ENCODE results near the gene CCDC15. TPM values are rescaled to one million over a fixed set of nuclear protein-coding genes. Genes with fewer than 3 reads are reported as not detected.

Gene CCDC15
- total RNA-seq, 2 donors from 2014 or later: 0.91 to 1.3 TPM

DNA sequence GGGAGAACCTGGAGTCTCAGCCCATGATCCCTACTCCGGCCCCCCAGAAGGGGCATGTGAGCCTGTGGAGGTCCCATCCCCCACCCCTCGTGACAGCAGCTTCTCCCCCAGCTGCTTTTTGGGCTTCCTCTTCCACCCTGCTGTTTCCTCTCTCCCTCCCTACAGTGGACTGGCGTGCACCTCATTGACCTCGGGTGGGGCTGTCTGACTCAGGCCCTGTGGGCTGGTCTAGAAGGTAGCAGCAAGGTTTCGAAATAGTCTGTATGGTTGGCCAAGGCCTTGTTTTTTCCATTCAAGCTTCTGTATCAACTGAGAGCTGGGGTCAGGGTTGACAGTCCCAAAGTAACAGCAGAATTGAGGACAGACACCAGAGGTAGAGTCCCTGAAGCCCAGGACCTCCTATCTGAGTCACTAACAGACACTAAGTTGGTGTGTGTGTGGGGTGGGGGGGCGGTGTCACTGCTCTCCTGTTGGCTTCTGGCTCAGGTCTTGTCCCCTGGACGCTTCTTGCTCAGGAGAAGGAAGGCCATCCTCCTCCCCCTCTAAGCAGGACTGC lies 116.8 kb downstream of the CCDC15 start:
- peak; percentile 61 for ATAC-seq
- Mint-ChIP-seq H3K4me1 (peaks cover 11% of the 10 kb centered on the region), H3K27ac (no peak overlapping the region), H3K27me3 (peaks cover 60% of the 10 kb centered on the region), H3K36me3 (ENCODE audit: low read depth) (peaks cover 2% of the 10 kb centered on the region), H3K4me3 (peak overlapping the region; percentile 59)
- no peaks in the 10 kb centered on the region for H3K9me3 ChIP-seq (ENCODE audit: control insufficient read depth, low read length, poor library complexity, severe bottlenecking)
- DNase-seq: no peak

- Mint-ChIP-seq H3K27me3 (peaks cover 55% of the 10 kb centered on the region), H3K4me3 (no peak overlapping the region), H3K36me3 (ENCODE audit: low read depth) (peaks cover 2% of the 10 kb centered on the region), H3K4me1 (peaks cover 11% of the 10 kb centered on the region), H3K27ac (no peak overlapping the region)
- ATAC-seq (no peak), DNase-seq (no peak)
- H3K9me3 ChIP-seq (ENCODE audit: control insufficient read depth, low read length, poor library complexity, severe bottlenecking): no peaks in the 10 kb centered on the region
These were observed 117.4 kb downstream of the CCDC15 start for GRCh38 chr11:125071435-125071834.

GRCh38 chr11:125071846-125072217 lies 117.8 kb downstream of the CCDC15 start:
- H3K27ac Mint-ChIP-seq: no peak overlapping the region
- H3K36me3 Mint-ChIP-seq (ENCODE audit: low read depth): peaks cover 2% of the 10 kb centered on the region
- H3K4me3 Mint-ChIP-seq: no peak overlapping the region
- DNase-seq: no peak
- ATAC-seq: no peak
- H3K4me1 Mint-ChIP-seq: peaks cover 11% of the 10 kb centered on the region
- H3K9me3 ChIP-seq (ENCODE audit: control insufficient read depth, low read length, poor library complexity, severe bottlenecking): no peaks in the 10 kb centered on the region
- peaks cover 57% of the 10 kb centered on the region for H3K27me3 Mint-ChIP-seq

- peaks cover 11% of the 10 kb centered on the region for H3K4me1 Mint-ChIP-seq
- no peak for DNase-seq
- H3K27me3 Mint-ChIP-seq: peaks cover 62% of the 10 kb centered on the region
- H3K4me3 Mint-ChIP-seq: no peak overlapping the region
- H3K27ac Mint-ChIP-seq: no peak overlapping the region
- peak; percentile 57 for ATAC-seq
- H3K36me3 Mint-ChIP-seq (ENCODE audit: low read depth): peaks cover 4% of the 10 kb centered on the region
- H3K9me3 ChIP-seq (ENCODE audit: control insufficient read depth, low read length, poor library complexity, severe bottlenecking): no peaks in the 10 kb centered on the region
These were observed 118.4 kb downstream of the CCDC15 start for GRCh38 chr11:125072218-125072960.

DNA sequence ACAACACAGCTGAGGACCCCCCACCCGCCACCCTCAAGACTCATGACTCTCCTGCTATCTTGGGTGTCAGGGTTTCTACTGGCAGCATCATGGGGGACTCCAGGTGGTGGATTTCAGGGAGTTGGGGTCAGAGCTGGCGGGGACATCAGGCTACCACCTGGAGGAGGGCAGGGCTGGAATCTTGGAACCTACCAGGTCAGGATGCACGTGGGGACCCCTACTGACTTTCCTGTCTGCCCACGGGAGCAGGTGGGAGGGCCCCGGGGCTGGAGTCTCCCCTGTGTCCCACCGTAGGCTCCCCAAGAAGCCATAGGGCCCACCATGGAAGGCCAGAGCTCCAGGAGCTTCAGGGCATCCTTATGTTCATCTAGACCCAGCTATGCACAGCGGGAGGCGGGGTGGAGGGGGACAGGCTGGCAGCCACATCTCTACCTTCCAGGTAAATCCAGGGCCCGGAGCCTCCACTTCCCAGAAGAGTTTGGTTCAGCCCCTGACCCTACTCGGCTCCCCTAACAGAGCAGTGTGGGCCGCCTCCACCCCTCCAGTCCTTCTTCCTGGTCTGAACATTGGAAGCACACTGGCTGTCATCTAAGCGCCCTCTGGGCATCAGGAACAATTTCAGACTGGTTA lies 119.1 kb downstream of the CCDC15 start:
- ATAC-seq: no peak
- H3K9me3 ChIP-seq (ENCODE audit: control insufficient read depth, low read length, poor library complexity, severe bottlenecking): no peaks in the 10 kb centered on the region
- Mint-ChIP-seq H3K36me3 (ENCODE audit: low read depth) (peaks cover 6% of the 10 kb centered on the region), H3K27me3 (peaks cover 66% of the 10 kb centered on the region), H3K4me3 (no peak overlapping the region), H3K27ac (no peak overlapping the region), H3K4me1 (peaks cover 11% of the 10 kb centered on the region)
- DNase-seq: no peak

DNA sequence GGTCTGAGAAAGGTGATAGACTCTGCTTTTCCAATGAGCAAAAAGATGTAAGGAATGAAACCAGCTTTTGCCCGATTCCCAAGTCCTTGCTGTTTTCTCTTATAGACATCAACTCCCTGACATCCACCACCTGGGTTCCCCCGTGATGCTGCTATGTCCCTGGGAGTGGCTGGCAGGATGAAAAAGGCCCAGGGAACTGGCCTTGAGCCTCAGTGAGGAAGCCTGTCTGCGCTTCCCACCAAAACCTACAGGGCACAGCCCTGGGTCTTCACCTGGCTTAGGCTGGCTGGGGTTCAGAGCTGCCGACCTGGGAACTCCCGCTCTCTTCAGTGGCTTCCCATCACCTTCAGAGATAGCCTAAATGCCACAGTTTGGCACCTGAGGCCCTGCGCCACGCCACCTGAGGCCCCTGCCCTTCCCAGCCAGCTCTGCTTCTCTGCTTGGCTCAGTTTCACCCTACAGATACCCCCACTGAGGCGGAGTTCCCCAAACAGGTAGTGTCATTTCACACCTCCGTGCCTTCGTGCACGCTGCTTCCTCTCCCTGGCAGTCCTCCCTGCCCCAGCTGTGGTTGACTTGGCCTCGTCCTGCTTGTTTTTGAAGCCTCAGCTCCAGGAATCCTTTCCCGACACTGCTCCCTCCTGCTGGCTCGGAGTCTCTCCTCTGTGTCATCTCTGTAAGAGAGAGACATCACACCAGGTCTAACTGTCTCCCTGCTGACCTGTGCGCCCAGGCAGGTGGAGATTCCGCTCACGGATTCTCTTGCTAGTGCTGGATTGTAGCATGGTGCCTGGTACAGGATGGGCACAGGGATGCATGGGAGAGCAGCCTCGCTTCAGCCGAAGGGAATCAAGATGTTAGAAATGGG lies 119.8 kb downstream of the CCDC15 start:
- Mint-ChIP-seq H3K4me1 (peaks cover 11% of the 10 kb centered on the region), H3K4me3 (no peak overlapping the region), H3K36me3 (ENCODE audit: low read depth) (peaks cover 7% of the 10 kb centered on the region), H3K27me3 (peaks cover 68% of the 10 kb centered on the region), H3K27ac (no peak overlapping the region)
- no peak for DNase-seq
- no peaks in the 10 kb centered on the region for H3K9me3 ChIP-seq (ENCODE audit: control insufficient read depth, low read length, poor library complexity, severe bottlenecking)
- no peak for ATAC-seq

DNA sequence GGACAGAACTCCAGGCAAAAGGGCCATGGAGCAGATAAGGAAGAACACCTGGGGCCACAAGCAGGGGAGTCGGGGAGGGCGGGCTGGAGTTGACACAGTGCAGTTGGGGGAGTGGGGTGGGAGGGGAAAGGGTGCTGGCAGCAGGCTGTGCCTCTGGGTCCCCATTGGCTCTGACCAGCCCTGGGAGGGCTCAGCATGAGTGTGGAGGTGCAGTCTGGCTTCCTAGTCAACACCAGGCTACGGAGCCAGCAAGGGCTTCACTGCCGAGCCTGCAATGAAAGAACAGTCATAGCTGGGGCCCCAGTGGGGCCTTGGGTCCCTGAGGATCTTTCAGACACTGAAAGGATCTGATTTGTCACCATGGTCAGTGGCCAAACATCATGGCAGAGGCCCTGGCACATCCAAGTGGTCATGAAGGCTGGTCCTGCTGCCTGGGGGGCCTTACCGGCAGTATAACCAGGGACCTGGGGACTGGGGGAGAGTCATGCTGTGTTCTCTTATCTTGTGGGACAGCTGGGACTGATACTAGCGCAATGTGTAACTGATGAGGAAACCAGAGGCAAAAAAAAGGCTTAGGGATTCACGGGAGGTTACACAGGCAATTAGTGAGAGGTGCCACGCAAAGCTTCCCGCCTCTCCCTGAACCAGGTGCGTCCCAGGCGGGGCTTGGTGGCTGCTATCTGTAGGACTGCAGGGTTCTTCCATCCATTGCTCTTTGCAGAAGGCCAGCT lies 120.7 kb downstream of the CCDC15 start:
- no peaks in the 10 kb centered on the region for H3K9me3 ChIP-seq (ENCODE audit: control insufficient read depth, low read length, poor library complexity, severe bottlenecking)
- Mint-ChIP-seq H3K27ac (no peak overlapping the region), H3K4me1 (peaks cover 11% of the 10 kb centered on the region), H3K27me3 (peaks cover 66% of the 10 kb centered on the region), H3K4me3 (no peak overlapping the region), H3K36me3 (ENCODE audit: low read depth) (peaks cover 5% of the 10 kb centered on the region)
- DNase-seq (no peak), ATAC-seq (no peak)

- Mint-ChIP-seq H3K4me1 (peaks cover 11% of the 10 kb centered on the region), H3K27ac (no peak overlapping the region), H3K4me3 (no peak overlapping the region), H3K36me3 (ENCODE audit: low read depth) (peaks cover 5% of the 10 kb centered on the region), H3K27me3 (peaks cover 61% of the 10 kb centered on the region)
- H3K9me3 ChIP-seq (ENCODE audit: control insufficient read depth, low read length, poor library complexity, severe bottlenecking): no peaks in the 10 kb centered on the region
- no peak for DNase-seq
- no peak for ATAC-seq
These were observed 121.2 kb downstream of the CCDC15 start for GRCh38 chr11:125075242-125075625.

DNA sequence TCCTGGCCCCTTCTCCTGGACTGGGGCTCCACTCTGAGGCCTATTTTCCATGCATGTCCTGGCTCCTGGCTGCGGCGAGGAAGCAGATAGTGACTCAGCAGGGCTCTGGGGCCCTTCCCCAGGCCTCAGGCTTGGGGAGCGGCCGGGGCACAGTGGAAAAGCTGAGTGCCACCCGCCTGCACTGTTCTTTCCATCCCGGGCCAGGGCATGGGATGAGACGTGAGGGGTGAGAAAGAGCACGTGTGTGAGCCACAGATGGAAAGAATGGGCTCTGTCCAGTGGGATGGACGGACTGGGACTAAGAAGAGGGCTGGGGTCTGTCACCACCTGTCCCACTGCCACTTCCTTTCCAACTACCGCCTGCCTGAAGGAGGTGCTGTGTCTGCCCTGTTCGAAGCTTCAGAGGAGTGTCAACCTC lies 121.9 kb downstream of the CCDC15 start:
- DNase-seq: no peak
- Mint-ChIP-seq H3K4me1 (peaks cover 8% of the 10 kb centered on the region), H3K27me3 (peaks cover 57% of the 10 kb centered on the region), H3K4me3 (no peak overlapping the region), H3K36me3 (ENCODE audit: low read depth) (peaks cover 5% of the 10 kb centered on the region), H3K27ac (no peak overlapping the region)
- H3K9me3 ChIP-seq (ENCODE audit: control insufficient read depth, low read length, poor library complexity, severe bottlenecking): no peaks in the 10 kb centered on the region
- ATAC-seq: no peak

DNA sequence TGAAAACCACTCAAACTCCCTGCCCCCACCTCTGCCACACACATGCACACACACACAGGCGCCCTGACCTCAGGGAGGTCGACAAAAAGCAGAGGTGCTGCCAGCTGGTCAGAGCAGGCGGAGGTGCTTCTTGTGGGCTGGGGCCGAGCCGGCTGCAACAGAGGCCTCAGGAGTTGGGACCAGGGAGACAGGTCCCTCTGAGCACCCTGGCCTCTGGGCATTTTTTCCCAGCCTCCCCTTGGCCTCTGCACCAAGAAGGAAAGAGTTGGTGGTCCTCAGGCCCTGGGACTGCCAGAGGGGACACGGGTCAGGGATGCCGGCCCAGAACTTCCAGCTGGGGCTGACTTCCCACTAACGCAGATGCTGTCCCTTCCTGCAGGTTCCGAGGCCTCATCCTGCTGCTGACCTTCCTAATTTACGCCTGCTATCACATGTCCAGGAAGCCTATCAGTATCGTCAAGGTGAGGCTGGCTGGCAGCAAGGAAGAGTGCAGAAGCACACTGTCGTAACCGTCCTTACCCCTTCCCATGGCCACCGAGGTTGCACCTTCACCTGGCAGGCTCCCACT lies 122.5 kb downstream of the CCDC15 start:
- DNase-seq: no peak
- Mint-ChIP-seq H3K27ac (no peak overlapping the region), H3K27me3 (peaks cover 53% of the 10 kb centered on the region), H3K36me3 (ENCODE audit: low read depth) (peaks cover 5% of the 10 kb centered on the region), H3K4me3 (no peak overlapping the region), H3K4me1 (peaks cover 5% of the 10 kb centered on the region)
- ATAC-seq: no peak
- no peaks in the 10 kb centered on the region for H3K9me3 ChIP-seq (ENCODE audit: control insufficient read depth, low read length, poor library complexity, severe bottlenecking)

- ATAC-seq (no peak), DNase-seq (no peak)
- Mint-ChIP-seq H3K4me3 (no peak overlapping the region), H3K27me3 (peaks cover 46% of the 10 kb centered on the region), H3K27ac (no peak overlapping the region), H3K36me3 (ENCODE audit: low read depth) (peaks cover 5% of the 10 kb centered on the region), H3K4me1 (peaks cover 5% of the 10 kb centered on the region)
- no peaks in the 10 kb centered on the region for H3K9me3 ChIP-seq (ENCODE audit: control insufficient read depth, low read length, poor library complexity, severe bottlenecking)
These were observed 124.0 kb downstream of the CCDC15 start for GRCh38 chr11:125078016-125078415.

GRCh38 chr11:125078516-125079140 lies 124.6 kb downstream of the CCDC15 start:
- DNase-seq (no peak), ATAC-seq (no peak)
- Mint-ChIP-seq H3K4me1 (peaks cover 5% of the 10 kb centered on the region), H3K36me3 (ENCODE audit: low read depth) (peaks cover 5% of the 10 kb centered on the region), H3K4me3 (no peak overlapping the region), H3K27me3 (peaks cover 49% of the 10 kb centered on the region), H3K27ac (no peak overlapping the region)
- H3K9me3 ChIP-seq (ENCODE audit: control insufficient read depth, low read length, poor library complexity, severe bottlenecking): no peaks in the 10 kb centered on the region

Data from T-helper 17 cell (primary cell).